Measurements from ENCODE around the gene MRPS6. TPM values are rescaled to one million over a fixed set of nuclear protein-coding genes. Genes with fewer than 3 reads are reported as not detected.

Gene MRPS6
- total and polyA plus RNA-seq, 2 of the 13 experiments (the other 11 are each of a cell fraction or from before 2014, with no cell fraction given): 14.2 to 26.9 TPM

DNA sequence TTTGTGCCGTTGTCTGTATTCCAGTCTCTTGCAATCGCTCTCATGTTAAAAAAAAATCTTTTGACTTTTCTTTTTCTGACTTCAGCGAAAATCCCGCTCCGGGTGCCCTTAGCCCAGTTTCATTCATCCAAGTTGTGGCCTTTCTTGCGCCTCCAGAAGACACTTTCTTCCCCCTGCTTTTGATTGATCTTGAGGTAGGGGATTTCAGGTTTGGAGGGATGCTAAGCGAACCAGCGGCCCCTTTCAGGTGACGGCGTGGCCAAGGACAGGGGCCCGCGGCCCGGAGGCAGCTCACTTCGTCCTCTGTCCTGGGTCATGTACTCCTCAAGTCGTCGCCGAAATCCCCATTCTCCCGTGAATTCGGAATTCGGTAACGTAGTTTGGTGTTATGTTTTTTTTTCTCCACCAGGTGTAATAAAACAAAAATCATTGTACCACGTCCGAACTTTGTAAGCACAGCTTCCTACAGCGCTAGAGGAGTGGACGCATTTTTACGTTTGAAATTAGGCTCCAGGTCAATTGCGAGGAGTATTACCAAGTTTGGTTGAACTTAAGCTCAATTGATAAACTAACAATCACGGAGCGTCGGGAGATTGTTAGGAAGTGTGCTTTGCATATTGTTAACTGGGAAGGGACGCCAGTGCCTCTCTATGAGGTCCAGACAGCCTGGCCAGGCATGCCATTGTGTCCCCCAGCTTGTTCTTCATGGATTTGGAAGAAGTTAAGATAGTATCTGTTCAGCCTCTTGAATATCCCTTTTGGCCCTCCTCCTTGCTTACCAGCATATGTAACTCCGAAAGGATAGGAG is 1.1 kb downstream of the MRPS6 start (continued):
- TF ChIP-seq, protein P1, sequence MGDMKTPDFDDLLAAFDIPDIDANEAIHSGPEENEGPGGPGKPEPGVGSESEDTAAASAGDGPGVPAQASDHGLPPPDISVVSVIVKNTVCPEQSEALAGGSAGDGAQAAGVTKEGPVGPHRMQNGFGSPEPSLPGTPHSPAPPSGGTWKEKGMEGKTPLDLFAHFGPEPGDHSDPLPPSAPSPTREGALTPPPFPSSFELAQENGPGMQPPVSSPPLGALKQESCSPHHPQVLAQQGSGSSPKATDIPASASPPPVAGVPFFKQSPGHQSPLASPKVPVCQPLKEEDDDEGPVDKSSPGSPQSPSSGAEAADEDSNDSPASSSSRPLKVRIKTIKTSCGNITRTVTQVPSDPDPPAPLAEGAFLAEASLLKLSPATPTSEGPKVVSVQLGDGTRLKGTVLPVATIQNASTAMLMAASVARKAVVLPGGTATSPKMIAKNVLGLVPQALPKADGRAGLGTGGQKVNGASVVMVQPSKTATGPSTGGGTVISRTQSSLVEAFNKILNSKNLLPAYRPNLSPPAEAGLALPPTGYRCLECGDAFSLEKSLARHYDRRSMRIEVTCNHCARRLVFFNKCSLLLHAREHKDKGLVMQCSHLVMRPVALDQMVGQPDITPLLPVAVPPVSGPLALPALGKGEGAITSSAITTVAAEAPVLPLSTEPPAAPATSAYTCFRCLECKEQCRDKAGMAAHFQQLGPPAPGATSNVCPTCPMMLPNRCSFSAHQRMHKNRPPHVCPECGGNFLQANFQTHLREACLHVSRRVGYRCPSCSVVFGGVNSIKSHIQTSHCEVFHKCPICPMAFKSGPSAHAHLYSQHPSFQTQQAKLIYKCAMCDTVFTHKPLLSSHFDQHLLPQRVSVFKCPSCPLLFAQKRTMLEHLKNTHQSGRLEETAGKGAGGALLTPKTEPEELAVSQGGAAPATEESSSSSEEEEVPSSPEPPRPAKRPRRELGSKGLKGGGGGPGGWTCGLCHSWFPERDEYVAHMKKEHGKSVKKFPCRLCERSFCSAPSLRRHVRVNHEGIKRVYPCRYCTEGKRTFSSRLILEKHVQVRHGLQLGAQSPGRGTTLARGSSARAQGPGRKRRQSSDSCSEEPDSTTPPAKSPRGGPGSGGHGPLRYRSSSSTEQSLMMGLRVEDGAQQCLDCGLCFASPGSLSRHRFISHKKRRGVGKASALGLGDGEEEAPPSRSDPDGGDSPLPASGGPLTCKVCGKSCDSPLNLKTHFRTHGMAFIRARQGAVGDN (CRISPR knock-in tag; IDR thresholded peaks at IDR 0.05): peak; percentile 17; the same call in 1 of the 2 replicates
- TF ChIP-seq ZNF329 (CRISPR knock-in tag; IDR thresholded peaks at IDR 0.05; ENCODE audit: low read depth) (no peak), ZNF510 (CRISPR knock-in tag; IDR thresholded peaks at IDR 0.05; ENCODE audit: low read depth) (no peak), TSC22D2 (CRISPR knock-in tag; IDR thresholded peaks at IDR 0.05; ENCODE audit: borderline replicate concordance) (no peak), ZNF616 (CRISPR knock-in tag; IDR thresholded peaks at IDR 0.05; ENCODE audit: low read depth) (no peak), ARID2 (CRISPR knock-in tag; IDR thresholded peaks at IDR 0.05; ENCODE audit: borderline replicate concordance) (0 out of 2 replicates have a peak, but pooled peaks have one; percentile 48), NPAS2 (CRISPR knock-in tag; IDR thresholded peaks at IDR 0.05; ENCODE audit: borderline replicate concordance) (no peak), SALL2 (CRISPR knock-in tag; IDR thresholded peaks at IDR 0.05) (no peak), TBL1XR1 (IDR thresholded peaks at IDR 0.05; ENCODE audit: borderline replicate concordance, low read length, partially characterized antibody) (no peak), ZNF713 (CRISPR knock-in tag; IDR thresholded peaks at IDR 0.05) (no peak), PRMT3 (CRISPR knock-in tag; IDR thresholded peaks at IDR 0.05; ENCODE audit: borderline replicate concordance, low read depth) (no peak), HDAC1 (CRISPR knock-in tag; IDR thresholded peaks at IDR 0.05) (no peak), NCOR1 (IDR thresholded peaks at IDR 0.05; ENCODE audit: borderline replicate concordance, low read length) (no peak), ZSCAN30 (CRISPR knock-in tag; IDR thresholded peaks at IDR 0.05) (no peak), DPF2 (CRISPR knock-in tag; IDR thresholded peaks at IDR 0.05; ENCODE audit: borderline replicate concordance, low read depth) (no peak)
- TF ChIP-seq, protein P2, sequence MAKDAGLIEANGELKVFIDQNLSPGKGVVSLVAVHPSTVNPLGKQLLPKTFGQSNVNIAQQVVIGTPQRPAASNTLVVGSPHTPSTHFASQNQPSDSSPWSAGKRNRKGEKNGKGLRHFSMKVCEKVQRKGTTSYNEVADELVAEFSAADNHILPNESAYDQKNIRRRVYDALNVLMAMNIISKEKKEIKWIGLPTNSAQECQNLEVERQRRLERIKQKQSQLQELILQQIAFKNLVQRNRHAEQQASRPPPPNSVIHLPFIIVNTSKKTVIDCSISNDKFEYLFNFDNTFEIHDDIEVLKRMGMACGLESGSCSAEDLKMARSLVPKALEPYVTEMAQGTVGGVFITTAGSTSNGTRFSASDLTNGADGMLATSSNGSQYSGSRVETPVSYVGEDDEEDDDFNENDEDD (CRISPR knock-in tag; IDR thresholded peaks at IDR 0.05; ENCODE audit: borderline replicate concordance): no peak
- TF ChIP-seq, protein P3, sequence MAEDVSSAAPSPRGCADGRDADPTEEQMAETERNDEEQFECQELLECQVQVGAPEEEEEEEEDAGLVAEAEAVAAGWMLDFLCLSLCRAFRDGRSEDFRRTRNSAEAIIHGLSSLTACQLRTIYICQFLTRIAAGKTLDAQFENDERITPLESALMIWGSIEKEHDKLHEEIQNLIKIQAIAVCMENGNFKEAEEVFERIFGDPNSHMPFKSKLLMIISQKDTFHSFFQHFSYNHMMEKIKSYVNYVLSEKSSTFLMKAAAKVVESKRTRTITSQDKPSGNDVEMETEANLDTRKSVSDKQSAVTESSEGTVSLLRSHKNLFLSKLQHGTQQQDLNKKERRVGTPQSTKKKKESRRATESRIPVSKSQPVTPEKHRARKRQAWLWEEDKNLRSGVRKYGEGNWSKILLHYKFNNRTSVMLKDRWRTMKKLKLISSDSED (CRISPR knock-in tag; IDR thresholded peaks at IDR 0.05): no peak
- TF ChIP-seq, protein P4, sequence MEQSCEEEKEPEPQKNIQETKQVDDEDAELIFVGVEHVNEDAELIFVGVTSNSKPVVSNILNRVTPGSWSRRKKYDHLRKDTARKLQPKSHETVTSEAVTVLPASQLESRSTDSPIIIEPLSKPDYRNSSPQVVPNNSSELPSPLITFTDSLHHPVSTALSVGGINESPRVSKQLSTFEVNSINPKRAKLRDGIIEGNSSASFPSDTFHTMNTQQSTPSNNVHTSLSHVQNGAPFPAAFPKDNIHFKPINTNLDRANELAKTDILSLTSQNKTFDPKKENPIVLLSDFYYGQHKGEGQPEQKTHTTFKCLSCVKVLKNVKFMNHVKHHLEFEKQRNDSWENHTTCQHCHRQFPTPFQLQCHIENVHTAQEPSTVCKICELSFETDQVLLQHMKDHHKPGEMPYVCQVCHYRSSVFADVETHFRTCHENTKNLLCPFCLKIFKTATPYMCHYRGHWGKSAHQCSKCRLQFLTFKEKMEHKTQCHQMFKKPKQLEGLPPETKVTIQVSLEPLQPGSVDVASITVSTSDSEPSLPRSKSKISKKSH (CRISPR knock-in tag; IDR thresholded peaks at IDR 0.05; ENCODE audit: borderline replicate concordance): no peak

Measured in HepG2 (cell line).